GM13977 (cell line): ENCODE results near the gene KIF4A.
"Not testable (repeated sequence)": the region's sequence is repeated elsewhere in the genome, so short reads cannot be mapped to it uniquely, and the experiment has no call there.

Experiments
- DNase-seq: peaks from one replicate; pipeline ENCODE4 v3.0.0; 2012; ENCODE audit warnings: low spot score
- in situ Hi-C: fragments of 300-500 bp; cut with MboI; formaldehyde crosslinking; loops from one replicate; pipeline ENCODE4 v1.12.0; 2022; ENCODE audit warnings: low sequenced_read_pairs, low pct_unique_long_range_greater_than_20kb, mixed read lengths, inconsistent platforms; ENCODE audit not compliant: unreplicated experiment
- TF ChIP-seq, protein P1 (sequence below): IDR thresholded peaks from 2 replicates; pipeline ENCODE4 v1.5.1; 2012; ENCODE audit warnings: mild to moderate bottlenecking, control low read depth; ENCODE audit not compliant: insufficient read depth; ENCODE audit errors: extremely low read depth, missing control alignments

KIF4A gene

DNA sequence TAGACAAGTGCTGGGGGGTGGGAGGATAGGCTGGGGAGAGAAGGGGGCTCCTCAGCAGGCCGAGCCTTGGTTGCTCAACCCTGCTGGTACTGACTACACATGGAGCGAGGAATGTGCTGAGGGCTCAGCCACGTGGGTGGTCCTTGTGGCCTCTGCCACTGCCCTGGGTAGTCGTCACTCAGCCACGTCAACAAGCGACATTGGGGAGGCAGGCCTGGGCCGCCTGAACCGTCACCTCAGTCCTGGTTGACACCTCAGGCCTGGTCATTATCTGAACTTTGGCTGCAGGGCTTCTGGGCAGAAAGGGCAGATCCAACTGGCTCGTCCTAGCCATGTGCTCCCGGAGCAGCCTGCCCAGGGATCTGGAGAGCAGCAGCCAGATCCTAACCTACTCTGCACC is 70.5 kb downstream of the KIF4A start:
- DNase-seq: no peak
- in situ Hi-C loops: no loop called here
- TF ChIP-seq, protein P1, sequence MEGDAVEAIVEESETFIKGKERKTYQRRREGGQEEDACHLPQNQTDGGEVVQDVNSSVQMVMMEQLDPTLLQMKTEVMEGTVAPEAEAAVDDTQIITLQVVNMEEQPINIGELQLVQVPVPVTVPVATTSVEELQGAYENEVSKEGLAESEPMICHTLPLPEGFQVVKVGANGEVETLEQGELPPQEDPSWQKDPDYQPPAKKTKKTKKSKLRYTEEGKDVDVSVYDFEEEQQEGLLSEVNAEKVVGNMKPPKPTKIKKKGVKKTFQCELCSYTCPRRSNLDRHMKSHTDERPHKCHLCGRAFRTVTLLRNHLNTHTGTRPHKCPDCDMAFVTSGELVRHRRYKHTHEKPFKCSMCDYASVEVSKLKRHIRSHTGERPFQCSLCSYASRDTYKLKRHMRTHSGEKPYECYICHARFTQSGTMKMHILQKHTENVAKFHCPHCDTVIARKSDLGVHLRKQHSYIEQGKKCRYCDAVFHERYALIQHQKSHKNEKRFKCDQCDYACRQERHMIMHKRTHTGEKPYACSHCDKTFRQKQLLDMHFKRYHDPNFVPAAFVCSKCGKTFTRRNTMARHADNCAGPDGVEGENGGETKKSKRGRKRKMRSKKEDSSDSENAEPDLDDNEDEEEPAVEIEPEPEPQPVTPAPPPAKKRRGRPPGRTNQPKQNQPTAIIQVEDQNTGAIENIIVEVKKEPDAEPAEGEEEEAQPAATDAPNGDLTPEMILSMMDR: no peak

DNA sequence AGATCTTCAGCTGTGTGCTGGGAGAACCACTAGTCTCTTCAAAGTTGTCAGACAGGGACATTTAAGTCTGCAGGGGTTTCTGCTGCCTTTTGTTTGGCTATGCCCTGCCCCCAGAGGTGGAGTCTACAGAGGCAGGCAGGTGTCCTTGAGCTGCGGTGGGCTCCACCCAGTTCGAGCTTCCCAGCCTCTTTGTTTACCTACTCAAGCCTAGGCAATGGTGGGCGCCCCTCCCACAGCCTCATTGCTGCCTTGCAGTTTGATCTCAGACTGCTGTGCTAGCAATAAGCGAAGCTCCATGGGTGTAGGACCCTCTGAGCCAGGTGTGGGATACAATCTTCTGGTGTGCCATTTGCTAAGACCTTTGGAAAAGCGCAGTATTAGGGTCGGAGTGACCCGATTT is 78.8 kb downstream of the KIF4A start:
- in situ Hi-C loops, DNase-seq: not testable (repeated sequence)

DNA sequence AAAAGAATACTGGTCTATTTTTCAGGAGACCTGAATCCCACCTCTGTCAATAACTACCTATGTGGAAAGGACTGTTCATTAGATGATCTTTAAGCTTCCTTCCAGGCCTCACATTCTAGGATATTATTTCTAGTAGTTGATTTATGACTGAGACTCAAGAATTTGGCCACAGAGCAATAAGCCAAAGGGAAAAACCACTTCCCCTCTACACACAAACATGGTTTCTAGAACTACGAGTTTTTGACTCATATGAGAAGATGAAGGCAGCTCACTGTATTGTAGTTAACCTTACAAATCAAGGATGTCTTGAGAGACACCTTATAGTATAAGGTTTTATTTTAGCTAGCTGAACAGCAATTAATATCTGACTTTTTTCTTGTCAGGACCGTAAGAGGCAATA is 96.3 kb downstream of the KIF4A start:
- in situ Hi-C loops: no loop called here
- TF ChIP-seq, protein P1: no peak
- DNase-seq: no peak

DNA sequence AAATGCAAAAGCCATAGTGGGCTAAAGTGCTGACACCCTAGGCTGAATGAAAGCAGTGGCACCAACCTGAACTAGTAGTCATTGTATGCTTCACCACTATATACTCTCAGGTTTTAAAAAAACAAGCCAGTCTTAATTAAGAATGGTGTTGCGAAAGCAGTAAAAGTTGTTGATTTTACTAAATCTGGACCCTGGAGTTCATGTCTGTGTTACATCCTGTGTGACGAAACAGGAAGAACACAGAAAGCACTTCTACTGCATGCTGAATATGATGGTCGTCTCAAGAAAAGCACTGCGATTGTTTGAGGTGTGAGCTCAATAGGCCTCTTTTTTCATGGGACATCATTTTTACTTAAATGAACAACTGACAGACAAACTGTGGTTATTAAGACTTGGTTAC is 109.0 kb downstream of the KIF4A start:
- in situ Hi-C loops: no loop called here
- no peak for DNase-seq
- TF ChIP-seq, protein P1: no peak

DNA sequence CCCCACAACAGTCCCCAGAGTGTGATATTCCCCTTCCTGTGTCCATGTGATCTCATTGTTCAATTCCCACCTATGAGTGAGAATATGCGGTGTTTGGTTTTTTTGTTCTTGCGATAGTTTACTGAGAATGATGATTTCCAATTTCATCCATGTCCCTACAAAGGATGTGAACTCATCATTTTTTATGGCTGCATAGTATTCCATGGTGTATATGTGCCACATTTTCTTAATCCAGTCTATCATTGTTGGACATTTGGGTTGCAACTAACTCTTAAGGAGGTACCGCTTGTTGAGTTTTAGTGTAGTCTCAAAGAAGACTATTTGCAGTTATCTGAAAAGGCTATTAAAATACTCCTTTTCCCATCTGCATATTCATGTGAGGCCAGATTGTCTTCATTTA is 110.3 kb downstream of the KIF4A start:
- in situ Hi-C loops: loop anchor here (25.0 kb wide), 1 partner anchor 213 kb away; the partner anchor contains the start of gene DGAT2L6
- not testable (repeated sequence) for DNase-seq

DNA sequence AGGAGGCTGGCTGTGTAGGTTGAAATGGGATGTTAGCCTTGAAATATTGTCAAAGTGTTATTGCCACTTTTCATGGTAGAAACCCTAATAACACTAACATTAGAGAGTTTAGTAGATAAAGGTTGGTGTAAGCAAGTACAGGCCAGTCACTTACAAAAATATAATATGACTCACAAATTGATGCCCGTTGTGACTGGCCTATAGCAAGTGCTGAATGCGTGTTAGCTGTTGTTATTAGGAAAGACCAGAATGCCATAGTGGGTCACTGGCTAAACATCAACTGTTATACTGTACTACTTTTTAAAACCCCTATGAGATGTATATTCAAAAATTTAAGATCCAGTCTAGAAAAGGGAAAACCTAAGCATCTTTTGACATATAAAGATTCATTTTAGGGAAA is 112.8 kb downstream of the KIF4A start:
- in situ Hi-C loops: loop anchor here (25.0 kb wide), 1 partner anchor 215 kb away; the partner anchor contains the start of gene DGAT2L6
- TF ChIP-seq, protein P1: no peak
- no peak for DNase-seq

DNA sequence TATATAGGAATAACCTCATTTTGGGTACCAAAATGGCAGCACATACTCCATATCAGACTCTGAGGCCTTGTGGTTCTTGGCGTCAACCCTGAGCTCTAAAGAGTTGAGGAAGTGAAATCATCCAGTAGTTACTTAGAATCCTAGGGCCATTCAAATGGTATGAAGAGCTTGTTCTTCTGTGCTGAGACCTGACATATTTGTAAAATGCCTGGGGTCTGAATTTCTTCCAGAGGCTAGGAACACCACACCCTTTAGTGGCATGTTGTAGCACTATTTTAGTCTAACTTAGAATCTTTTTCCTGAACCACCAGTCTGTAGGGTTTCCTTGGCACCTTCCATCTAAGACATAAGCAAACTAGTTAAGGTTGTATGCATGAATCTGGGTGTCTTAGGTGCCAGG is 115.1 kb downstream of the KIF4A start:
- DNase-seq: no peak
- in situ Hi-C loops: loop anchor here (25.0 kb wide), 1 partner anchor 218 kb away; the partner anchor contains the start of gene DGAT2L6
- TF ChIP-seq, protein P1: no peak

DNA sequence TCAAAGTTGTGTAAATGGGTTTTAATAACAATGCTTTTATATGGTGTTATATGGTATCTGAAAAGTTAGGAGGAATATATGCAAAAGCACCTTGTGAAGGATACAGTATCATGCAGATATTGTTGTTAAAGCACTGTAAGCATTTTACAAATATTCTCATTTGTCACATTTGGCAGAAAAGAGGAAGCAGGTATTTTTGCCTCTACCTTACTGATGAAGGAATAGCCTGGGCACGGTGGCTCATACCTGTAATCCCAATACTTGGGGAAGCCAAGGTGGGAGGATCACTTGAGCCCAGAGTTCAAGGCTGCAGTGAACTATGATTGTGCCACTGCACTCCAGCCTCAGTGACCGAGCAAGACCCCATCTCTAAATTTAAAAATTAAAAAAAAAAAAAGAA is 121.0 kb downstream of the KIF4A start:
- in situ Hi-C loops: loop anchor here (25.0 kb wide), 1 partner anchor 224 kb away; the partner anchor contains the start of gene DGAT2L6
- DNase-seq: no peak

More for the DNA sequence above, 121.0 kb downstream of the KIF4A start:
- TF ChIP-seq, protein P1: no peak
